Prostate gland (tissue), 2 donors: ENCODE measurements around the gene TRPV3. TPM values are rescaled to one million over a fixed set of nuclear protein-coding genes. Genes with fewer than 3 reads are reported as not detected.

Experiments used
- DNase-seq: peaks from one replicate; pipeline ENCODE4 v3.0.0-alpha.2; 2019; ENCODE audit warnings: low spot score
- H3K27ac ChIP-seq, 2 donors: fragments of 200-600 bp; sonication (generic); 2 replicates each; pipeline ENCODE4 v1.5.1; 2017 to 2019
- H3K27me3 ChIP-seq: fragments of 200-600 bp; sonication (generic); replicated peaks from 2 replicates; pipeline ENCODE4 v1.5.1; 2019; ENCODE audit not compliant: insufficient read depth
- H3K36me3 ChIP-seq, 2 donors: fragments of 200-600 bp; sonication (generic); 1 replicate in 1 of 2; 2 replicates in 1 of 2; pipeline versions ENCODE4 v1.5.1 to v1.8.1; 2017 to 2019
- H3K4me1 ChIP-seq: fragments of 200-600 bp; sonication (generic); replicated peaks from 2 replicates; pipeline ENCODE4 v1.5.1; 2019
- H3K4me3 ChIP-seq, 2 donors: fragments of 200-600 bp; sonication (generic); 2 replicates each; pipeline ENCODE4 v1.5.1; 2017 to 2019
- H3K9me3 ChIP-seq: fragments of 200-600 bp; sonication (generic); 2 replicates; pipeline ENCODE4 v1.5.1; 2017
- POLR2A ChIP-seq: fragments of 450-650 bp; IDR thresholded peaks from one replicate; pipeline ENCODE4 v1.6.1; 2016; ENCODE audit warnings: antibody characterized with exemption, mild to moderate bottlenecking
- POLR2AphosphoS5 ChIP-seq: sonication (generic); formaldehyde crosslinking; IDR thresholded peaks from one replicate; pipeline ENCODE4 v1.6.1; 2017; ENCODE audit warnings: antibody characterized with exemption
- WGBS: methylation state at CpG from one replicate; pipeline ENCODE4 v1.1.5; 2018; 5-methylcytosine and 5-hydroxymethylcytosine counted together
- intact Hi-C: fragments of 100-400 bp; cut with DNase I; formaldehyde crosslinking; loops from one replicate; pipeline ENCODE4 v1.14.2; 2022
- total RNA-seq, 2 donors: library from RNA; depleted of rRNA; stranded (reverse); fragments of >200 nt; gene quantifications; one replicate each; pipeline ENCODE4 v1.1.0, GENCODE V29; 2016
- TF ChIP-seq, protein P1 (sequence below), 4 experiments: fragments of 200-600 bp in 2 of 4; fragments of 450-650 bp in 2 of 4; sonication (generic) in 2 of 4; IDR thresholded peaks; 1 replicate in 3 of 4; 2 replicates in 1 of 4; pipeline ENCODE4 v1.5.1; 2016 to 2019; ENCODE audit warnings: antibody characterized with exemption in 4 of 4, mild to moderate bottlenecking in 2 of 4, moderate library complexity in 2 of 4

The TRPV3 gene
- total RNA-seq, 2 donors from 2014 or later: 10.5 TPM; not detected in 1

DNA sequence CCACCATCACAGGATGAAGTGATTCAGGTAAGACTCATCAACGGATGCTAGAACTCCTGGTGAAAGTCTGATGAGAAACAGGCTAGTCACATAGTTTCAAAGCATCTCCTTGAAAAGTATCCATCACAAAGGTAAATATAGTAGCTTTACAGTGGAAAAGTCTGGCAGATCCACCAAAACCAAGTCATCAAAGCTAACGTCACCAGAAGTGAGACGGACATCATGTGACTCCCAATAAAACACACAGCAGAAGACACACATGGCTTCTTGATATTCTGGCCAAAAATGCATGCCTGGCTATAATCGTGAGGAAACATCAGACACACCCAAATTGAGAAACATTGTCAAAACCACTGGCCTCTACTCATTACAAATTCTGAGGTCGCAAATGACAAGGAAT is 17.9 kb upstream of the TRPV3 start:
- no peak for DNase-seq
- Histone ChIP-seq H3K9me3 (no peaks in the 10 kb centered on the region), H3K4me3 (no peak overlapping the region), H3K4me1 (no peaks in the 10 kb centered on the region), H3K27me3 (no peaks in the 10 kb centered on the region), H3K36me3 (no peaks in the 10 kb centered on the region), H3K27ac (no peak overlapping the region)
- intact Hi-C loops: no loop called here
- WGBS: 53% methylated on average over 5 of the region's 5 CpGs
- no peak for TF ChIP-seq POLR2AphosphoS5
- TF ChIP-seq POLR2A: no peak
- TF ChIP-seq, protein P1, sequence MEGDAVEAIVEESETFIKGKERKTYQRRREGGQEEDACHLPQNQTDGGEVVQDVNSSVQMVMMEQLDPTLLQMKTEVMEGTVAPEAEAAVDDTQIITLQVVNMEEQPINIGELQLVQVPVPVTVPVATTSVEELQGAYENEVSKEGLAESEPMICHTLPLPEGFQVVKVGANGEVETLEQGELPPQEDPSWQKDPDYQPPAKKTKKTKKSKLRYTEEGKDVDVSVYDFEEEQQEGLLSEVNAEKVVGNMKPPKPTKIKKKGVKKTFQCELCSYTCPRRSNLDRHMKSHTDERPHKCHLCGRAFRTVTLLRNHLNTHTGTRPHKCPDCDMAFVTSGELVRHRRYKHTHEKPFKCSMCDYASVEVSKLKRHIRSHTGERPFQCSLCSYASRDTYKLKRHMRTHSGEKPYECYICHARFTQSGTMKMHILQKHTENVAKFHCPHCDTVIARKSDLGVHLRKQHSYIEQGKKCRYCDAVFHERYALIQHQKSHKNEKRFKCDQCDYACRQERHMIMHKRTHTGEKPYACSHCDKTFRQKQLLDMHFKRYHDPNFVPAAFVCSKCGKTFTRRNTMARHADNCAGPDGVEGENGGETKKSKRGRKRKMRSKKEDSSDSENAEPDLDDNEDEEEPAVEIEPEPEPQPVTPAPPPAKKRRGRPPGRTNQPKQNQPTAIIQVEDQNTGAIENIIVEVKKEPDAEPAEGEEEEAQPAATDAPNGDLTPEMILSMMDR (IDR thresholded peaks at IDR 0.05): no peak

DNA sequence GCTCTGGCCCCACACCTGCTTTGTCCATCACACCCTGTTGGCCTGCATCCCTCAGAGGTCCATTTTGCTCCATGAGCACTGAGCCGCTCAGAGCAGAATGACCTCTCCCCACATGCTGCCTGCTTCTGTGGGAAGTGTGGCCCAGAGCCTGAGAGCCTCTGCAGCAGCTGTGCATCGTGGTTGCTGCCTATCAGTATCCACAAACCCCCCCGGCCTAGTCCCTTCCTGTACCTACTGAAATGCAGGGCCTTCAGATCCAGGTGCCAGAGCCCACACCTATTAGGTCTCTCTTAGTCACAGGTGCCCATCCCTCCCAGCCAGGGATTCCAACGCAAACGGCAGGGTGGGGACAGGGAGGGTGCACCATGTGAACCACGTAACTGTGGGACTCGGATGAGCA is 16.6 kb upstream of the TRPV3 start:
- no peaks in the 10 kb centered on the region for H3K4me1 ChIP-seq
- DNase-seq: no peak
- H3K9me3 ChIP-seq: no peaks in the 10 kb centered on the region
- intact Hi-C loops: no loop called here
- H3K36me3 ChIP-seq: no peaks in the 10 kb centered on the region
- 94% methylated on average over 7 of the region's 7 CpGs for WGBS
- TF ChIP-seq POLR2AphosphoS5 (no peak), POLR2A (no peak)
- TF ChIP-seq, protein P1 (IDR thresholded peaks at IDR 0.05): no peak
- H3K27me3 ChIP-seq: no peaks in the 10 kb centered on the region
- H3K4me3 ChIP-seq: no peak overlapping the region
- no peak overlapping the region for H3K27ac ChIP-seq

DNA sequence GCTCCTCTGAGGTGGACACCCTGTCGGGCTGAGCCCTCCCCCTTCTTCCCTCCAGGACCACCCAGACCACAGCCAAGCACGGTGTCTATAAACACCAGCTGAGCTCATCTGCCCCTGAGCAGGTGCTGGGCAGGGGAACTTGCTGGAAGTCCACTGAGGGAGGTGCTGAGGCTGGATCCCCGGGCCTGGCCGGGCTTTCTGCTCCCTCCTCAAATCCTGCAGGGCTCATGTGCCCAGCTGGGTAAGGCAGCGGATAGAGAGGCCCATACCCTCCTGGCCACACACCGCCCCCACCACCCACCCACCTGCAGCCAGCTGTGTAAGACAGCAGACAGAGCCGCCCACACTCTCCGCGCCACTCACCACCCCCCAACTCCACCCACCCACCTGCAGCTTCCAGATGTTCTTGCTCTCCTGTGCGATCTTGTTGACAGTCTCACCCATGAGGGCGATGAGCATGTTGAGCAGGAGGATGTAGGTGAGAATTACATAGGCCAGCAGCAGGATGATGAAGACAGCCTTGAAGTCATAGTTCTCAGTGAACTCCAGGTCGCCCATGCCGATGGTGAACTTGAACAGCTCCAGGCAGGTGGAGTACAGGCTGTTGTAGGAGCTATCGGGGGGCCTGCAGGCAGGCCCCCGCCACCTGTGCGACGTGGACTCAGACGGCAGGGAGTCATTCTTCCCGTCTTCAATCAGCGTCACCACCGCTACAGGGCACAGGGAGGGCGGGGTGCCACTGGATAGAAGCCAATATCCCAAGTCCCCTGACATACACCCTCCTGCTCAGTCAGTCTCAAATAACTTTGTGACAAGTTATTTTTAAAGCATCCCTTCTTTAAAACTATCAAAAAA is 15.9 kb upstream of the TRPV3 start:
- Histone ChIP-seq H3K9me3 (no peaks in the 10 kb centered on the region), H3K36me3 (no peaks in the 10 kb centered on the region), H3K27me3 (no peaks in the 10 kb centered on the region), H3K4me3 (no peak overlapping the region), H3K27ac (no peak overlapping the region), H3K4me1 (no peaks in the 10 kb centered on the region)
- DNase-seq: no peak
- no peak for TF ChIP-seq POLR2AphosphoS5
- TF ChIP-seq, protein P1 (IDR thresholded peaks at IDR 0.05): no peak
- TF ChIP-seq POLR2A: no peak
- 84% methylated on average over 20 of the region's 22 CpGs for WGBS
- intact Hi-C loops: no loop called here

DNA sequence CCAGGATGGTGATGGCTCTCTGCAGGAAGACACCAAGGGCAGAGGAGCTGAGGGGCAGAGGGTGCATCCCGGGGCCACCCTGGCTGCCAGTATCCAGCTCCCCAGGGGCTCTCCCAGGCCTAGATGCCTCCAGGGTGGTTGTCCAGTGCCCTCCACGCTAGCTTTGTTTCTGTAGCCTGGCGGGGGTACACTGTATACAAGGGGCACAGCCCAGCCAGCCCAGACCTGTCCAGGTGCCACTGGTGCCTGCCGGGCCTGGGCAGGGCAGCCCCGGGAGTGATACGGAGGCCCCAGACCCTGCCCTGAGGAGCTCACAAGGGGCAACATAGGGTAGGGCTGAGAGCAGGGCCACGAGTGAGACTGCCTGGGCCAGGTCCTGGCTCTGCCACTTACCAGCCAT is 14.6 kb upstream of the TRPV3 start:
- Histone ChIP-seq H3K27ac (no peak overlapping the region), H3K36me3 (no peaks in the 10 kb centered on the region)
- 79% methylated on average over 3 of the region's 7 CpGs for WGBS

More for the DNA sequence above, 14.6 kb upstream of the TRPV3 start:
- H3K9me3 ChIP-seq: no peaks in the 10 kb centered on the region
- no peak overlapping the region for H3K4me3 ChIP-seq
- no peak for DNase-seq
- intact Hi-C loops: no loop called here
- no peaks in the 10 kb centered on the region for H3K27me3 ChIP-seq
- H3K4me1 ChIP-seq: no peaks in the 10 kb centered on the region
- TF ChIP-seq POLR2A (no peak), POLR2AphosphoS5 (no peak)
- TF ChIP-seq, protein P1 (IDR thresholded peaks at IDR 0.05): no peak
